GM12891 (cell line): ENCODE results near the gene ADPGK.

Experiments used
- POLR2A ChIP-seq: IDR thresholded peaks from 2 replicates; pipeline ENCODE4 v1.6.1; 2011; ENCODE audit warnings: low read depth, low read length, control low read depth
- POLR2AphosphoS5 ChIP-seq: IDR thresholded peaks from 2 replicates; pipeline ENCODE4 v1.6.1; 2011; ENCODE audit warnings: low read depth, low read length, control low read depth
- SPI1 ChIP-seq: IDR thresholded peaks from 2 replicates; pipeline ENCODE4 v1.6.1; 2011; ENCODE audit warnings: low read depth, low read length, control low read depth
- TAF1 ChIP-seq: IDR thresholded peaks from 2 replicates; pipeline ENCODE4 v1.6.1; 2011; ENCODE audit warnings: low read depth, low read length, control low read depth

DNA sequence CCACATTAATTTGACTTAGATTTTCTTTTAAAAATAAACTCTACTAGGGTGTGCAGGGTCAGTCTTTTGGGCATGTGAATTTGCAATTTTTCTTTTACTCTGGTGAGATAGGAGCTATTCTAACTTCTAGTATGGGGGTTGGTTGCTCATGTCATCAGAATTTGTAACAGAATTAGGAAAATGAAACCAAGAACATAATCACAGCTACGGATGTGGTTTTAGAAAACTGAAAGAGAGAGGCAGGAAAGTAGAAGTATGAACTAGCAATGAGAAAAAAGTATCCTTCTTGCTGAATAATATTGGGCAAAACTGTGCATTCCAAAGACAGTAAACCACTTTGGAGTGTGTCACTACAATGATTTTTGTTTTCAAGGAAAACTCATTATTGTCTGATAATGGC lies 43.3 kb downstream of the ADPGK start:
- TF ChIP-seq POLR2AphosphoS5 (no peak), POLR2A (no peak), SPI1 (no peak), TAF1 (no peak)
